ENCODE measurements around the gene FTSJ1.
A peak's percentile ranks its signal among the peaks of the same experiment; 100 is the strongest.
"Not testable (repeated sequence)": the region's sequence is repeated elsewhere in the genome, so short reads cannot be mapped to it uniquely, and the experiment has no call there.

The FTSJ1 gene

GRCh38 chrX:48497871-48498270, 21.9 kb downstream of the FTSJ1 start:
- DNase-seq (ENCODE audit: low spot score), result no peak

GRCh38 chrX:48498374-48498809, 22.4 kb downstream of the FTSJ1 start:
- DNase-seq (ENCODE audit: low spot score), result peak; percentile 63

GRCh38 chrX:48504261-48504660, 28.3 kb downstream of the FTSJ1 start:
- no peak for DNase-seq (ENCODE audit: low spot score)

- no peak for DNase-seq (ENCODE audit: low spot score)
Measured at GRCh38 chrX:48505481-48505880, 29.5 kb downstream of the FTSJ1 start.

- DNase-seq (ENCODE audit: low spot score), result no peak
Measured at GRCh38 chrX:48507246-48507645, 31.2 kb downstream of the FTSJ1 start.

GRCh38 chrX:48508400-48509244, 32.6 kb downstream of the FTSJ1 start, which contains the start of gene PORCN:
TSS of gene PORCN (plus strand) at chrX:48508992. CDS start at chrX:48509821, 829 bp downstream.
- peak; percentile 83 for DNase-seq (ENCODE audit: low spot score)

GRCh38 chrX:48509245-48509590, 33.2 kb downstream of the FTSJ1 start:
- no peak for DNase-seq (ENCODE audit: low spot score)

- no peak for DNase-seq (ENCODE audit: low spot score)
Measured at GRCh38 chrX:48509619-48510018, 33.6 kb downstream of the FTSJ1 start.

GRCh38 chrX:48511560-48511959, 35.6 kb downstream of the FTSJ1 start:
- peak; percentile 29 for DNase-seq (ENCODE audit: low spot score)

GRCh38 chrX:48512371-48512935, 36.5 kb downstream of the FTSJ1 start:
- DNase-seq (ENCODE audit: low spot score), result no peak

- DNase-seq (ENCODE audit: low spot score), result no peak
Measured at GRCh38 chrX:48513670-48514069, 37.7 kb downstream of the FTSJ1 start.

GRCh38 chrX:48514126-48514806, 38.3 kb downstream of the FTSJ1 start:
- no peak for DNase-seq (ENCODE audit: low spot score)

GRCh38 chrX:48514868-48515460, 39.0 kb downstream of the FTSJ1 start:
- DNase-seq (ENCODE audit: low spot score), result no peak

- no peak for DNase-seq (ENCODE audit: low spot score)
Measured at GRCh38 chrX:48515842-48516241, 39.8 kb downstream of the FTSJ1 start.

- no peak for DNase-seq (ENCODE audit: low spot score)
Measured at GRCh38 chrX:48516285-48516684, 40.3 kb downstream of the FTSJ1 start.

GRCh38 chrX:48516987-48517386, 41.0 kb downstream of the FTSJ1 start:
- no peak for DNase-seq (ENCODE audit: low spot score)

- not testable (repeated sequence) for DNase-seq (ENCODE audit: low spot score)
Measured at GRCh38 chrX:48519481-48519880, 43.5 kb downstream of the FTSJ1 start.

- no peak for DNase-seq (ENCODE audit: low spot score)
Measured at GRCh38 chrX:48520455-48520854, 44.5 kb downstream of the FTSJ1 start.

- no peak for DNase-seq (ENCODE audit: low spot score)
Measured at GRCh38 chrX:48520976-48521352, 45.0 kb downstream of the FTSJ1 start.

- peak; percentile 93 for DNase-seq (ENCODE audit: low spot score)
Measured at GRCh38 chrX:48521353-48522243, 45.6 kb downstream of the FTSJ1 start, which contains the start of gene EBP. TSS of gene EBP (plus strand) at chrX:48521808. CDS start at chrX:48523772, 1,964 bp downstream.

- DNase-seq (ENCODE audit: low spot score), result no peak
Measured at GRCh38 chrX:48522291-48522690, 46.3 kb downstream of the FTSJ1 start.

Data from AG08395 (cell line).